HCT116 (cell line): ENCODE results near the gene P2RY4. TPM values are rescaled to one million over a fixed set of nuclear protein-coding genes. Genes with fewer than 3 reads are reported as not detected.
"Not testable (repeated sequence)": the region's sequence is repeated elsewhere in the genome, so short reads cannot be mapped to it uniquely, and the experiment has no call there.

ENCODE experiments used
- ATAC-seq: fragments of 200-7000 bp; cut with Tn5 transposase; 2 replicates; pipeline ENCODE4 v1.9.1; 2020; ENCODE audit warnings: mild to moderate bottlenecking, moderate library complexity
- BruUV-seq: library from RNA; stranded (reverse); fragments of 400-500 nt; replicated peaks from 2 replicates; lab custom pipeline; 2021; lab: Mats Ljungman, UMichigan
- CTCF ChIA-PET: fragments of 300-600 bp; sonication (Branson Sonifier 250); formaldehyde crosslinking; loops from one replicate; lab custom pipeline; 2021; ENCODE audit warnings: antibody characterized with exemption; lab: Charles Lee
- POLR2A ChIA-PET: fragments of 300-600, 350-600 bp; sonication (Branson Sonifier 250); formaldehyde crosslinking; loops from one replicate; lab custom pipeline; 2021; ENCODE audit warnings: antibody characterized with exemption; lab: Charles Lee
- RAD21 ChIA-PET, 2 experiments: fragments of 300-600 bp; sonication (Branson Sonifier 250); formaldehyde crosslinking; loops; one replicate each; lab custom pipeline; 2023; ENCODE audit warnings: low total read pairs in 2 of 2; ENCODE audit not compliant: uncharacterized antibody in 2 of 2, unreplicated experiment in 2 of 2, low non-redundant PET in 1 of 2; lab: Charles Lee
- DNase-seq: peaks from one replicate; pipeline ENCODE4 v3.0.0-alpha.2; 2010; ENCODE audit warnings: low read depth, low spot score
- H2AFZ ChIP-seq: fragments of 200-600 bp; shearing (Covaris generic), sonication (generic); 2 replicates; pipeline ENCODE4 v1.6.1; 2017; ENCODE audit warnings: low read depth, mixed run types, mixed read lengths, antibody characterized with exemption, low read length; ENCODE audit not compliant: poor library complexity, severe bottlenecking
- H3K27ac ChIP-seq: 2 replicates; pipeline ENCODE4 v1.5.1; 2012; ENCODE audit warnings: low read depth, low read length
- H3K27me3 ChIP-seq: fragments of 200-600 bp; sonication (generic); 2 replicates; pipeline ENCODE4 v1.6.1; 2016; ENCODE audit warnings: mixed run types, low read length, mixed read lengths; ENCODE audit not compliant: insufficient read depth
- H3K36me3 ChIP-seq, 2 experiments: fragments of 200-500 bp in 1 of 2; fragments of 200-600 bp in 1 of 2; sonication (Bioruptor generic) in 1 of 2; sonication (generic) in 1 of 2; 2 replicates each; pipeline versions ENCODE4 v1.5.1 to v1.6.1; 2014 to 2016; ENCODE audit warnings: low read length in 2 of 2, inconsistent platforms in 1 of 2, mixed read lengths in 1 of 2, mixed run types in 1 of 2; ENCODE audit not compliant: insufficient read depth in 2 of 2, control insufficient read depth in 1 of 2
- H3K4me1 ChIP-seq, 2 experiments: fragments of 200-600 bp in 1 of 2; sonication (generic) in 1 of 2; 2 replicates each; pipeline versions ENCODE4 v1.5.1 to v1.6.1; 2012 to 2017; ENCODE audit warnings: low read length in 2 of 2, inconsistent platforms in 1 of 2, mild to moderate bottlenecking in 1 of 2, mixed read lengths in 1 of 2, mixed run types in 1 of 2, moderate library complexity in 1 of 2; ENCODE audit not compliant: insufficient read depth in 2 of 2, control insufficient read depth in 1 of 2
- H3K4me2 ChIP-seq: fragments of 200-600 bp; sonication (generic); 2 replicates; pipeline ENCODE4 v1.6.1; 2017; ENCODE audit warnings: mixed run types, low read length, mixed read lengths
- H3K4me3 ChIP-seq, 2 experiments: fragments of 200-600 bp in 1 of 2; sonication (generic) in 1 of 2; replicated peaks in 1 of 2; 2 replicates each; pipeline ENCODE4 v1.5.1; 2011 to 2016; ENCODE audit warnings: low read length in 2 of 2, control low read depth in 1 of 2, low read depth in 1 of 2, mild to moderate bottlenecking in 1 of 2, mixed read lengths in 1 of 2, mixed run types in 1 of 2
- H3K79me2 ChIP-seq: fragments of 200-600 bp; sonication (generic); 2 replicates; pipeline ENCODE4 v1.6.1; 2017; ENCODE audit warnings: mild to moderate bottlenecking, mixed run types, low read length, moderate library complexity, mixed read lengths; ENCODE audit not compliant: insufficient read depth
- H3K9ac ChIP-seq: fragments of 200-600 bp; sonication (generic); 2 replicates; pipeline ENCODE4 v1.6.1; 2016; ENCODE audit warnings: low read length, mixed read lengths
- H3K9me2 ChIP-seq: fragments of 200-600 bp; sonication (generic), shearing (Covaris generic); 2 replicates; pipeline ENCODE4 v1.6.1; 2017; ENCODE audit warnings: mixed run types, mild to moderate bottlenecking, moderate library complexity; ENCODE audit not compliant: insufficient read depth
- H3K9me3 ChIP-seq, 2 experiments: fragments of 200-500 bp in 1 of 2; fragments of 200-600 bp in 1 of 2; sonication (Bioruptor generic) in 1 of 2; sonication (generic) in 1 of 2; 2 replicates each; pipeline ENCODE4 v1.6.1; 2014 to 2017; ENCODE audit warnings: low read length in 2 of 2, mixed read lengths in 2 of 2, inconsistent platforms in 1 of 2, low read depth in 1 of 2, mild to moderate bottlenecking in 1 of 2, mixed run types in 1 of 2, moderate library complexity in 1 of 2; ENCODE audit not compliant: control insufficient read depth in 1 of 2, insufficient read depth in 1 of 2
- H4K20me1 ChIP-seq: fragments of 200-600 bp; sonication (generic), shearing (Covaris generic); 2 replicates; pipeline ENCODE4 v1.6.1; 2017; ENCODE audit warnings: mixed run types, mild to moderate bottlenecking, moderate library complexity; ENCODE audit not compliant: insufficient read depth
- ATF3 ChIP-seq: IDR thresholded peaks from 2 replicates; pipeline ENCODE4 v1.6.1; 2012
- CTCF ChIP-seq, 3 experiments: fragments of 200-600 bp in 1 of 3; sonication (generic) in 1 of 3; IDR thresholded peaks in 2 of 3; conservative IDR thresholded peaks in 1 of 3; 2 replicates each; pipeline ENCODE4 v1.5.1; 2012 to 2017; ENCODE audit warnings: low read depth in 2 of 3, low read length in 2 of 3, antibody characterized with exemption in 1 of 3, borderline replicate concordance in 1 of 3, control low read depth in 1 of 3, mild to moderate bottlenecking in 1 of 3, mixed read lengths in 1 of 3, mixed run types in 1 of 3, moderate library complexity in 1 of 3; ENCODE audit not compliant: insufficient read depth in 1 of 3
- EGR1 ChIP-seq: IDR thresholded peaks from 2 replicates; pipeline ENCODE4 v1.6.1; 2012; ENCODE audit warnings: low read depth
- ELF1 ChIP-seq: IDR thresholded peaks from 2 replicates; pipeline ENCODE4 v1.6.1; 2012; ENCODE audit warnings: low read depth, borderline replicate concordance
- POLR2A ChIP-seq: IDR thresholded peaks from 2 replicates; pipeline ENCODE4 v1.7.0; 2011; ENCODE audit warnings: borderline replicate concordance; ENCODE audit not compliant: insufficient read depth, insufficient read length; ENCODE audit errors: extremely low read depth
- RAD21 ChIP-seq: IDR thresholded peaks from 2 replicates; pipeline ENCODE4 v1.6.1; 2012; ENCODE audit warnings: low read depth, mild to moderate bottlenecking
- REST ChIP-seq: IDR thresholded peaks from 2 replicates; pipeline ENCODE4 v1.6.1; 2012; ENCODE audit warnings: low read depth
- YY1 ChIP-seq: IDR thresholded peaks from 2 replicates; pipeline ENCODE4 v1.6.1; 2011; ENCODE audit warnings: low read length, low read depth, moderate library complexity, mild to moderate bottlenecking; ENCODE audit not compliant: insufficient replicate concordance; ENCODE audit errors: extremely low read depth
- ZNF274 ChIP-seq: fragments of 200-500 bp; sonication (Bioruptor generic); IDR thresholded peaks from 2 replicates; pipeline ENCODE4 v1.6.1; 2014; ENCODE audit warnings: mild to moderate bottlenecking, low read depth, low read length, inconsistent platforms
- intact Hi-C: fragments of 100-400 bp; cut with micrococcal nuclease; formaldehyde crosslinking; loops from 2 replicates; pipeline ENCODE4 v1.10.0; 2022
- total RNA-seq: library from RNA; stranded (reverse); gene quantifications from one replicate; pipeline ENCODE4 v1.2.1, GENCODE V29; 2021; ENCODE audit not compliant: unreplicated experiment

The P2RY4 gene
- total RNA-seq, 1 experiment from 2014 or later = not detected

- TF ChIP-seq REST (no peak), ELF1 (no peak), ZNF274 (no peak), YY1 (no peak), ATF3 (no peak), CTCF (IDR thresholded peaks at IDR 0.05 in 2 of 3, conservative IDR thresholded peaks at IDR 0.05 in 1 of 3; ENCODE audit: borderline replicate concordance in 1 of 3, insufficient read depth in 1 of 3, low read depth in 2 of 3, low read length in 2 of 3) (no peak), POLR2A (no peak), RAD21 (no peak), EGR1 (no peak)
Observed at GRCh38 chrX:70219938-70220764, 39.9 kb downstream of the P2RY4 start (continued).

- H3K36me3 ChIP-seq, CTCF ChIA-PET, RAD21 ChIA-PET, H3K9me2 ChIP-seq, H3K4me3 ChIP-seq, H3K4me1 ChIP-seq, H3K9me3 ChIP-seq, DNase-seq, H3K9ac ChIP-seq, H3K79me2 ChIP-seq, H2AFZ ChIP-seq, BruUV-seq, intact Hi-C loops, H3K27me3 ChIP-seq, ATAC-seq, H4K20me1 ChIP-seq, H3K4me2 ChIP-seq, POLR2A ChIA-PET, H3K27ac ChIP-seq: not testable (repeated sequence)
Observed at GRCh38 chrX:70209570-70209969, 50.4 kb downstream of the P2RY4 start.
